KMS-11 (cell line): Measurements from ENCODE around the gene MAPK1IP1L.
A peak's percentile ranks its signal among the peaks of the same experiment; 100 is the strongest.

Experiments used
- H2AFZ ChIP-seq: fragments of 200-600 bp; sonication (generic); 2 replicates; pipeline ENCODE4 v1.6.1; 2016; ENCODE audit warnings: antibody characterized with exemption, mixed run types, low read depth
- H3K27ac ChIP-seq: fragments of 200-600 bp; sonication (generic); 2 replicates; pipeline ENCODE4 v1.6.1; 2016; ENCODE audit warnings: mild to moderate bottlenecking, mixed run types
- H3K27me3 ChIP-seq: fragments of 200-600 bp; sonication (generic); 2 replicates; pipeline ENCODE4 v1.6.1; 2017; ENCODE audit warnings: mild to moderate bottlenecking, low read depth, mixed run types, moderate library complexity; ENCODE audit not compliant: insufficient read depth
- H3K36me3 ChIP-seq: fragments of 200-600 bp; sonication (generic); 2 replicates; pipeline ENCODE4 v1.6.1; 2017; ENCODE audit warnings: mild to moderate bottlenecking, mixed run types; ENCODE audit not compliant: insufficient read depth
- H3K4me1 ChIP-seq: fragments of 200-600 bp; sonication (generic); 2 replicates; pipeline ENCODE4 v1.6.1; 2016; ENCODE audit warnings: mild to moderate bottlenecking, low read depth, mixed run types; ENCODE audit not compliant: poor library complexity, severe bottlenecking
- H3K4me2 ChIP-seq: fragments of 200-600 bp; sonication (generic); 2 replicates; pipeline ENCODE4 v1.7.0; 2016; ENCODE audit warnings: mild to moderate bottlenecking, mixed run types
- H3K4me3 ChIP-seq: fragments of 200-600 bp; sonication (generic); IDR thresholded peaks from 2 replicates; pipeline ENCODE4 v1.6.1; 2017; ENCODE audit warnings: low read depth, low read length, mixed read lengths; ENCODE audit not compliant: insufficient read depth
- H3K79me2 ChIP-seq: fragments of 200-600 bp; sonication (generic); 2 replicates; pipeline ENCODE4 v1.6.1; 2016; ENCODE audit warnings: low read depth, mixed run types; ENCODE audit not compliant: insufficient read depth
- H3K9ac ChIP-seq: fragments of 200-600 bp; sonication (generic); 2 replicates; pipeline ENCODE4 v1.6.1; 2016; ENCODE audit warnings: mild to moderate bottlenecking, mixed run types
- H4K20me1 ChIP-seq: fragments of 200-600 bp; sonication (generic); 2 replicates; pipeline ENCODE4 v1.6.1; 2016; ENCODE audit warnings: mild to moderate bottlenecking, mixed run types; ENCODE audit not compliant: insufficient read depth
- TF ChIP-seq, protein P1 (sequence below): fragments of 200-600 bp; sonication (generic); conservative IDR thresholded peaks from 2 replicates; pipeline ENCODE4 v1.6.1; 2017; ENCODE audit warnings: low read depth, mild to moderate bottlenecking, antibody characterized with exemption, low read length, moderate library complexity, mixed read lengths

MAPK1IP1L gene

GRCh38 chr14:55099756-55100155 lies 48.3 kb downstream of the MAPK1IP1L start:
- no peak overlapping the region for H3K27ac ChIP-seq

GRCh38 chr14:55101698-55102097 lies 50.3 kb downstream of the MAPK1IP1L start:
- TF ChIP-seq, protein P1, sequence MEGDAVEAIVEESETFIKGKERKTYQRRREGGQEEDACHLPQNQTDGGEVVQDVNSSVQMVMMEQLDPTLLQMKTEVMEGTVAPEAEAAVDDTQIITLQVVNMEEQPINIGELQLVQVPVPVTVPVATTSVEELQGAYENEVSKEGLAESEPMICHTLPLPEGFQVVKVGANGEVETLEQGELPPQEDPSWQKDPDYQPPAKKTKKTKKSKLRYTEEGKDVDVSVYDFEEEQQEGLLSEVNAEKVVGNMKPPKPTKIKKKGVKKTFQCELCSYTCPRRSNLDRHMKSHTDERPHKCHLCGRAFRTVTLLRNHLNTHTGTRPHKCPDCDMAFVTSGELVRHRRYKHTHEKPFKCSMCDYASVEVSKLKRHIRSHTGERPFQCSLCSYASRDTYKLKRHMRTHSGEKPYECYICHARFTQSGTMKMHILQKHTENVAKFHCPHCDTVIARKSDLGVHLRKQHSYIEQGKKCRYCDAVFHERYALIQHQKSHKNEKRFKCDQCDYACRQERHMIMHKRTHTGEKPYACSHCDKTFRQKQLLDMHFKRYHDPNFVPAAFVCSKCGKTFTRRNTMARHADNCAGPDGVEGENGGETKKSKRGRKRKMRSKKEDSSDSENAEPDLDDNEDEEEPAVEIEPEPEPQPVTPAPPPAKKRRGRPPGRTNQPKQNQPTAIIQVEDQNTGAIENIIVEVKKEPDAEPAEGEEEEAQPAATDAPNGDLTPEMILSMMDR, result no peak
- Histone ChIP-seq H3K4me3 (no peak overlapping the region), H2AFZ (no peak overlapping the region; the same call in 1 of the 2 replicates), H3K9ac (no peak overlapping the region), H4K20me1 (no peaks in the 10 kb centered on the region), H3K27me3 (no peaks in the 10 kb centered on the region), H3K4me1 (peaks cover 78% of the 10 kb centered on the region), H3K36me3 (no peaks in the 10 kb centered on the region), H3K4me2 (peak overlapping the region; percentile 90; the same call in 1 of the 2 replicates), H3K27ac (peak overlapping the region; percentile 98), H3K79me2 (no peaks in the 10 kb centered on the region)

More at GRCh38 chr14:55099756-55100155, 48.3 kb downstream of the MAPK1IP1L start:
- Histone ChIP-seq H3K9ac (no peak overlapping the region), H3K27me3 (no peaks in the 10 kb centered on the region), H3K4me3 (no peak overlapping the region), H2AFZ (no peak overlapping the region), H3K4me1 (peaks cover 76% of the 10 kb centered on the region), H3K36me3 (no peaks in the 10 kb centered on the region), H3K4me2 (no peak overlapping the region), H4K20me1 (no peaks in the 10 kb centered on the region), H3K79me2 (no peaks in the 10 kb centered on the region)
- TF ChIP-seq, protein P1, result no peak

GRCh38 chr14:55102141-55102621 lies 50.7 kb downstream of the MAPK1IP1L start:
- H4K20me1 ChIP-seq, result no peaks in the 10 kb centered on the region
- peak overlapping the region; percentile 90 for H3K4me2 ChIP-seq
- TF ChIP-seq, protein P1, result no peak
- H3K4me3 ChIP-seq, result no peak overlapping the region
- peak overlapping the region; percentile 63; the same call in 1 of the 2 replicates for H3K9ac ChIP-seq
- peak overlapping the region; percentile 98 for H3K27ac ChIP-seq
- H2AFZ ChIP-seq, result peak overlapping the region; percentile 58; the same call in 1 of the 2 replicates
- H3K79me2 ChIP-seq, result no peaks in the 10 kb centered on the region
- H3K4me1 ChIP-seq, result peaks cover 75% of the 10 kb centered on the region
- no peaks in the 10 kb centered on the region for H3K36me3 ChIP-seq
- H3K27me3 ChIP-seq, result no peaks in the 10 kb centered on the region

DNA sequence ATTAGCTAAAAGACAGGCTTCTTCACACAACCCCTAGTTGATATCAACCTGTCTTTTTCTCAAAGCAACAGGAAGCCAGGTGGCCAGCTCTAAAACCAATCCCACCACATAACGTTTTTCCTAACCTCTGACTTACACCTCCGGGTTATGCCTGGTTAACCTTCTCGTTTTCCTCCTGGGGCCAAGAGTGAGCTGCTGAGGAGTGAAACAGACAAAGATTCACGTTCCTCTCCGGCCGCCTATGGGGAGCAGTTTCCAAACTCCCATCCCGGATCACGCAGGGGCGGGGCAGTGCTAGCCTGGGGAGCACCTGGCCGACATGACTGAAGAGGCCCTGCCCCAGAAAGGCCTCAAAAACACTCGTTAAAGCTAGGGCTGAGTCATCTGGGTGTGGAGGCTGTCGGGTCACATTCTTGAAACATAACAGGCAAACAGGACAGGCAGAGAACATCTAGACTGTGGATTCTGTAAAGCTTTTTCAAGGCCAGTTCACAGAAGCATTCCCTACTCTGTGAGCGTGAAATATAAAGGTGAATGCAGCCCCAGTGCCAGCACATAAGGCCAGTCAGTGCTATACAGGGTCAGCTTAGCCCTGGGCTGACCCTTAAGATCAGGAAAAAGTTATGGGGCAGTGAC lies 51.7 kb downstream of the MAPK1IP1L start:
- peak overlapping the region; percentile 63 for H3K9ac ChIP-seq
- H3K36me3 ChIP-seq, result no peaks in the 10 kb centered on the region
- peaks cover 65% of the 10 kb centered on the region for H3K4me1 ChIP-seq
- H3K4me2 ChIP-seq, result peak overlapping the region; percentile 90
- no peak overlapping the region for H3K4me3 ChIP-seq
- H2AFZ ChIP-seq, result peak overlapping the region; percentile 58
- no peaks in the 10 kb centered on the region for H4K20me1 ChIP-seq
- H3K27me3 ChIP-seq, result no peaks in the 10 kb centered on the region
- H3K79me2 ChIP-seq, result no peaks in the 10 kb centered on the region
- peak overlapping the region; percentile 98 for H3K27ac ChIP-seq
- TF ChIP-seq, protein P1, result no peak
